Right lung (tissue), 5 donors: ENCODE measurements around the gene HOXB6. TPM values are rescaled to one million over a fixed set of nuclear protein-coding genes. Genes with fewer than 3 reads are reported as not detected.

ENCODE experiments used
- polyA plus RNA-seq, 5 donors: library from polyadenylated mRNA; unstranded; fragments of 120-200 nt; gene quantifications; one replicate each; pipeline versions ENCODE4 v1.2.1 to v1.2.3, GENCODE V29; 2013; ENCODE audit warnings: inconsistent platforms in 1 of 5, low replicate concordance in 1 of 5; ENCODE audit not compliant: insufficient read length in 5 of 5, insufficient read depth in 1 of 5

Gene HOXB6
- polyA plus RNA-seq, 5 donors, result 11.9 to 14.9 (median 13.3) TPM

Other genes with a start within 250 kb of the HOXB6 start
- 1 to 10 TPM; 1.3 to 2.8 (median 2.0) TPM for gene SKAP1, start 174.8 kb downstream of the HOXB6 start, polyA plus RNA-seq
- gene HOXB1, start 74.0 kb downstream of the HOXB6 start, polyA plus RNA-seq, result under 1 TPM in 4 of 5 donors, not detected in 1; 0.05 to 0.27 (median 0.16) TPM
- 10 to 100 TPM; 25.8 to 37.5 (median 30.0) TPM for gene HOXB2, start 59.9 kb downstream of the HOXB6 start, polyA plus RNA-seq
- 10 to 100 TPM; 10.7 to 14.3 (median 12.6) TPM for gene HOXB4, start 26.6 kb downstream of the HOXB6 start, polyA plus RNA-seq
- gene HOXB3, start 14.7 kb downstream of the HOXB6 start, polyA plus RNA-seq, result 10 to 100 TPM; 74.3 to 95.5 (median 89.1) TPM
- gene HOXB5, start 11.2 kb downstream of the HOXB6 start, polyA plus RNA-seq, result 10 to 100 TPM; 28.0 to 34.6 (median 29.8) TPM
- 1 to 10 TPM; 6.2 to 8.7 (median 7.4) TPM for gene HOXB7, start 6.0 kb upstream of the HOXB6 start, polyA plus RNA-seq
- gene HOXB8, start 10.3 kb upstream of the HOXB6 start, polyA plus RNA-seq, result under 1 TPM; 0.33 to 0.70 (median 0.48) TPM
- under 1 TPM in 1 of 5 donors, not detected in 4; 0.31 TPM for gene HOXB9, start 21.4 kb upstream of the HOXB6 start, polyA plus RNA-seq
- gene PRAC1, start 117.5 kb upstream of the HOXB6 start, polyA plus RNA-seq, result not detected
- not detected for gene PRAC2, start 118.2 kb upstream of the HOXB6 start, polyA plus RNA-seq
- gene HOXB13, start 123.8 kb upstream of the HOXB6 start, polyA plus RNA-seq, result under 1 TPM in 1 of 5 donors, not detected in 4; 0.10 TPM
- 1 to 10 TPM in 4 of 5 donors, under 1 TPM in 1; 0.84 to 1.9 (median 1.6) TPM for gene TTLL6, start 212.2 kb upstream of the HOXB6 start, polyA plus RNA-seq
- 100 to 1,000 TPM in 4 of 5 donors, 10 to 100 TPM in 1; 86.0 to 124 (median 118) TPM for gene CALCOCO2, start 226.0 kb upstream of the HOXB6 start, polyA plus RNA-seq